Activated T-helper 9 cell treated with anti-CD3 and anti-CD28 coated beads, Interleukin-2, amount 50 U/mL, for 16 hours (primary cell): Measurements from ENCODE around the gene ZNF76.

Experiments
- DNase-seq: peaks from one replicate; pipeline ENCODE4 v3.0.0-alpha.2; 2020; ENCODE audit warnings: low read depth

Gene ZNF76

GRCh38 chr6:35267897-35268296 is 8.4 kb downstream of the ZNF76 start:
- no peak for DNase-seq

GRCh38 chr6:35272005-35272404 is 12.5 kb downstream of the ZNF76 start:
- no peak for DNase-seq

DNA sequence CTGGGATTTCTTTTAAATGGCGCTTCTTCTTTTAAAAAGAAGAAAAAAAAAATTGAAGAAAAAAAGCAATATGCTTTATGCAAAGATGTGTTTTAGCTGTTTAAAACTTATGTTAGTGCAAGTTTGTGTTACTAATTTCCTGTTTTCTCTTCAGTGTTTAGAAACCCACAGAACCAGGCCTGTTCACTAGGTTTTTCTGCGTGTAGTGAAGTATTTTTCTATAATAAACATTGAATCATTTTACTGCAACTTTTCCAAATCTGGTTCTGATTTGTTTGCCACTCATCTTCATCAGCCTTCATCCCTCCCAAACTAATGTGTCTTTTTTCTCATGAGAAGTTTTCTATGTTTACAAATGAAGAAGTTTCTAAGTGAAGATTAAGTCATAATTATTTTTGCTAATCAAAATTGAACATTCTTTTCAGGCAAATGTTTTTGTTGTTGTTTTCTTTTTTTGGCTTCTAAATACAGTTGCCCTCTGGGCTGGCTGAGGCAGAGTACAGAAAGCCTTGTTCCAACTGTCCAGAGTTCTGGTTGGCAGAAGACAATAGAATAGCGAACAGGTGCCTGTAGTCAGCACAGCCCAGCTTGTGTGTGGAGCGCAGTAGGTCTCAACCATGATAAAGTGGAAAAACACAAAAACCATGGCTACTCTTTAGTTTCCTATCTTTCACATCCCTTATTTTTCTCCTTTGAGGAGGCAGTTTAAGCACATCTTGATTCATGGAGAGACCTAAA is 14.5 kb downstream of the ZNF76 start:
- no peak for DNase-seq

DNA sequence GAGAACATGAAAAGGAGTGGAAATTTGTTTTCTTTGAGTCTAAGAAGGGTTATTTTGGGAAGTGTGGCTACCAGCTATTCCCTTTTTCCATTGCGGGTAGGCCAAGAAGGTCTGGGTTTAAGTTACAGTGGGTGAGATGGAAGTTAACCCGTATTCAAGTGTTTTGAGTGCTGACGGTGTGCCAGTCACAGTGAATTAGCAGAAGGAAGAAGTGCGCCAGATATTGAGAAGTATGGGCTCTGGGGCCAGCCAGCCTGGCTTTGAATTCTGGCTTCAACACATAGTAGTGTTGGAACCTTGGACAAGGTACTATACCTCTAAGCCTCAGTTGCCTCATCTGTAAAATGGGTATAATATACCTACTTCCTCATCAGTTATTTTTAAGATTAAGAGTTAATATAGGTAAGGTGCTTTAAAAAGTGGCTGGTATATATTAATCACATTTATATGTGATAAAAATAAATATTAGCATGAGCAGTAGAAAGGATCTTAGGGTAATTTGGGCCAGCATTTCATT is 16.3 kb downstream of the ZNF76 start:
- DNase-seq = no peak

- no peak for DNase-seq
Observed at GRCh38 chr6:35278708-35279107, 19.2 kb downstream of the ZNF76 start.

DNA sequence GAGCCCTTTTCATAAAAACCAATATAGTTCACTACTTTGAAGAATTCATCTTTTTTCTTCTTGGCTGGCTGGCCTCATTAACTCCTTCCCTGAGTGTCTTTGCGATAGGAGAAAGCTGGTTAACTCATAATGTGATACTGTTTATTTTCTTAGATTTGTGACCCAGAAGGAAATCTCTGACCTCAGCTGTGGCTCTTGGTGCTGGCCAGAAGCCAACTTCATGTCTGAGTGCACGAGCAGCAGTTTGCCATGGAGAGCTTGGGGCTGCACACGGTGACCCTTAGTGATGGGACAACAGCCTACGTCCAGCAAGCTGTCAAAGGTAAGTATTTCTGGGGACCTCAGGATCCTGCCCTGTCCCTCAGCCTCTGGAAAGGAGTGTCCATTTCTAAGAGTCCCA is 21.4 kb downstream of the ZNF76 start:
- DNase-seq = no peak

- DNase-seq = no peak
Observed at GRCh38 chr6:35282472-35282871, 22.9 kb downstream of the ZNF76 start.

GRCh38 chr6:35283361-35283760 is 23.8 kb downstream of the ZNF76 start:
- no peak for DNase-seq

DNA sequence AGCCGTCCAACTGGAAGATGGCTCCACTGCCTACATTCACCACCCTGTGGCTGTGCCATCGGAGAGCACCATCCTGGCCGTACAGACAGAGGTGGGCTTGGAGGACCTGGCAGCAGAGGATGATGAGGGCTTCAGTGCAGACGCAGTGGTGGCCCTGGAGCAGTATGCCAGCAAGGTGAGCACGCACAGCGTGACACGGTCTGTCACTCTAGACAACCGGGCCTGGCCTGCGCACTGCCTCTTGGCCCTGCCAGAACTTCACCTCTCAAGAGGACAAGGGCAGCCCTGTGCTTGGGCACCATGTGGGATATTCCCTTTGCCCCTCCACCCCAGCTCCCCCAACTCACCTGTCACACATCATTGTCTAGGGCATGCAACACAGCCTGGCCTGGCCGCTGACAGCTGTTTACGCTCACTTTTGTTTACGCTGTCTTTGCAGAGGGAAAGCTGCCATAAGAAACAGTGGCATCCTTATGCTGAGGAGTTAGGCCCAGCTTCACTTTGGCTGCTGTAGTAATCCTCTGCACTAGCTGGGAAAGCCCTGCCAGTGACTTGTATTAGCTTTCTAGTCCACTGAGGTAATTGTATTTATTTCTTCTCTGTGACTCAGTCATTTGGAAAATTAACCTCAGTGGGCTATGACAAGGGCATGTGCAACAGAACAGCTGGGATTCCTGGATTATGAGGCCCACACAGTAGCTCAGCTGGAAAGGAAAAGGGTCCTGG is 28.3 kb downstream of the ZNF76 start:
- no peak for DNase-seq

DNA sequence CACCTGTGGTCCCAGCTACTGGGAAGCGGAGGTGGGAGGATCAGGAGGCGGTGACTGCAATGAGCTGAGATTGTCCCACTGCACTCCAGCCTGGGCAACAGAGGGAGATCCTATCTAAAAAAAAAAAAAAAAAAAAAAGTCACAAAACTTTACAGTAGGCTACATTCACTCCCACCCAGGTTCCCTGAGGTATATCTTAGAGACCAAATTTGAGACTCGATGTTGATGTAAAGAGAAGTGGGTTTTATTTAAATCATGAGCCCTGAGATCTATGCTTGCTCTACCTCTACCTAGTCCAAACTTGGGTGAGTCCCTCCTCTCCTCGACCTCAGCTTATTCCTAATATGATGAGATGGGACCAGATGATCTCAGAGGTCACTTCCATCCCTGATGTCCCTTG is 29.3 kb downstream of the ZNF76 start:
- no peak for DNase-seq

GRCh38 chr6:35291491-35291890 is 32.0 kb downstream of the ZNF76 start:
- no peak for DNase-seq

DNA sequence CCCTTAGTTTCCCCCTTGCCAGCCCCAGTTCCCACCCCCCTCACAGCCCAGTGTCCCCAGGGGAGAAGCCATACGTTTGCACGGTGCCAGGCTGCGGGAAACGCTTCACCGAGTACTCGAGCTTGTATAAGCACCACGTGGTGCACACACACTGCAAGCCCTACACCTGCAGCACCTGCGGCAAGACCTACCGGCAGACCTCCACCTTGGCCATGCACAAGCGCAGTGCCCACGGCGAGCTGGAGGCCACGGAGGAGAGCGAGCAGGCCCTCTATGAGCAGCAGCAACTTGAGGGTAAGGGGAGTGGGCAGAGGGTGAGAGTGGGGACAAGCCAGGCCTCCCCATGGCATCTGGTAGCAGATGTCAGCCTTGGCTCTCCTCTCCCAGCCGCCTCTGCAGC is 33.0 kb downstream of the ZNF76 start:
- no peak for DNase-seq

GRCh38 chr6:35293681-35294080 is 34.1 kb downstream of the ZNF76 start:
- DNase-seq = no peak

- DNase-seq = peak; percentile 31
Observed at GRCh38 chr6:35294308-35294945, 34.9 kb downstream of the ZNF76 start.

DNA sequence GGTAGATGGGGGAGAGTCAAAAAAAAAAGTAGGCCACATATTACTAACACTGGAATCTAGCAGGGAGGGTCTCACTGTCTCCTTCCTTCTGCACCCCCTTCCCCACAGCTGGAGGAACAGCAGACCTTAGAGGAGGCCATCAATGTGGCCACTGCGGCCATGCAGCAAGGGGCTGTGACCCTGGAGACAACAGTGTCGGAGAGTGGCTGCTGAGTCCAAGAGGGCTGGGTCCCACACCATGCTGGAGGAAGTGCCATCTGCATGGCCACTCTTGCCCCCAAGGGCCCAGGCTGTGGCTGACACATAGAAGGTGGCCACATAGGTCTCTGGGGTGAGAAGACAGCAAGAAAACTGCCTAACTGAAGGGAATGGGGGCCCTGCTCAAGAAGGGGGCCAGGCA is 35.5 kb downstream of the ZNF76 start:
- DNase-seq = no peak

DNA sequence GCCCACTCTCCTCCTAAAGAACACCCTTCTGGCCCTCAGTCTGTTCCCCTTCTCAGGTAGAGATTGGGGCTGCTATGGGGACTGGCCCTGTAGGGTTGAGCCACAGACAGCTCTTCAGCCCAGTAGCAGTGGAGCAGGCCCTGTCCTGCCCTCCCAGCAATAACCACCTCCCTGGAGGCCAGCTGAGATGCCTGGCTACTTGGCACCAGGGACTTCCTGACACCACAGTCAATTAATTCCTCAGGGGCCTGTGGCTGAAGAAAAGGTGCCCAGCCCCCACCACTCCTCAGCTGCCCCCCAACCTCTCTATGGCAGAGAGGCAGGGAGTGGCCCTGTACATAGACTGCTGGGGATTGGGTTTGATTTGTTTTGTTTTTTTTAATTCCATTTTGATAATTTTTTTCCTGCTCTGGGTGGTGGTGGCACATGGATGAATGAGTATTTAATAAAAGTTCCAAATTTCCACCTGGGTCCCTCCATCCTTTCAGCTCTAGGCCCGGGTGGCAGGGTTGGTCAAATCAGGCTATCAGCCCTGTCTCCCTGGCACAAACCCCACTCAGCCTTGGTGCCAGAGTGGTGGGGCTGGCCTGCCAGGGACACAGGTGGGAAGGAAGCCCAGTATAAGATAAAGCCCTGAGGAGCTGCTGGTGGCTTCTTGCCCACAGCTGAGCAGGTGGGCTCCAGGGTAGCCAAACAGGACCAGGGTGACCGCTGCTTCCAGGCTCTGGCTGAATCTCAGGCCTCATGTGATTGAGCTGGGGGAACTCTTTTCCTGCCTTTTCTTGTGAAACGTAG is 36.2 kb downstream of the ZNF76 start:
- no peak for DNase-seq

- no peak for DNase-seq
Observed at GRCh38 chr6:35296931-35297600, 37.5 kb downstream of the ZNF76 start.

DNA sequence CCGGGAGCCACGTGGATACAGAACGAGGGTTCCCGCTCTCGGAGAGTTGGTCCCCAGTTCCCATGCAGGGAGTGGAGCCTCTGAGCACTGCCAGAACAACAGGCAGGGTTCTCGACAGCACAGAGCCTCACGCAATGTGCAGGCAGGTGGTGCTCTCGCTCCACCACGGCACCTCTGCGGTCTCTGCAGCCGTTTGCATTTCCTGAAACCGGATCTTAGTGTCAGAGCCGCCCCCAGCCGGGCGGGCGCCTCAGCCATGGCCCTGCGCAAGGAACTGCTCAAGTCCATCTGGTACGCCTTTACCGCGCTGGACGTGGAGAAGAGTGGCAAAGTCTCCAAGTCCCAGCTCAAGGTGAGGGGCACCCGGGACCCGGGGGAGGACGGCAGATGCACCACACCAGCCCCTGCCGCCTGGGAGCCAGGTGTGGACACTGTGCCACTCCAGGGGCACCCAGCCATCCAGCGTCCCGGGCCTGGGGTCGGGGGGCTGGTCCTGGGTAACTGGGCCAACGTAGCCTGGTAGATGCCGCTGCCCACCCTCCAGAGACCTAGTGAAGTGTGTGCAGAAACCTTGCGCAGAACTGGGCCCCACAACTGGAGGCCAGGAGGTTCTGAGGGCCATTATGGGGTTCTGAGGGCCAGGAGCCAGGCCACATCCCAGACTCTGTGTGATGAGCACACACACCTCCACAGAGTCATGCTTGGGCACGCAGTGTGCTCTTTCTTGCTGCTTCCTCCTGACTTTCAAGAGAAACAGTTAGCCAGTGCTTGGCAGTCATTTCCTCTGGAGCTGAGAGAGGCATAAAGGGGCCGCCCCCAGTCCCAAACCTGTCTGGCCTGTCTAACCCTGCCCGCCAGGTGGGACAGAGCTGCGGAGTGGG is 38.3 kb downstream of the ZNF76 start, which contains the start of gene DEF6:
Gene DEF6 (plus strand): TSS at position 218 of the 881 bp plus-strand sequence. CDS start 39 bp downstream, at position 257.
- peak; percentile 82 for DNase-seq

- DNase-seq = no peak
Observed at GRCh38 chr6:35298625-35299140, 39.1 kb downstream of the ZNF76 start.

- DNase-seq = no peak
Observed at GRCh38 chr6:35299674-35300073, 40.1 kb downstream of the ZNF76 start.
